Measurements from ENCODE around the gene KDM4F. TPM values are rescaled to one million over a fixed set of nuclear protein-coding genes. Genes with fewer than 3 reads are reported as not detected.

KDM4F gene
- total RNA-seq, 1 donor from 2014 or later = not detected

DNA sequence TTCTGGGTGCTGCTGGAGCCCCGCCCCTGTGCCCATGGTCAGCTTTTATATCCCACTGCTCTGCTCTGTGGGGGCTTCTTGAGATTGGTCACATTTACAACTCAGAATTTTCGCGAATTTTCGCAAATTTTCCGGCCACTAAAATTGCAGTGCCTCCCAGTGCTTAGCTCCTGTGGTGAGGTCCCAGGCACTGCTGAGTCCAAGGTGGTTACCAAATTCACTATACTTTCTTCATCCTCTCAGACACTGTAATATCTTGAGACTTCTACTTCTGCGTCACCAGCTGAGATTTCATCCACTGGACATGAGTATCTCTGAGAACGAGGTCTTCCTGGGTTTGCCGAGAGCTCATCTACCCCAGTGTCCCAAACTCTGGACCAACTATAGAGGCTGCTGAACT is 8.7 kb downstream of the KDM4F start:
- Histone ChIP-seq H3K9me3 (ENCODE audit: control insufficient read depth in 3 of 3, low read length in 3 of 3) (no peaks in the 10 kb centered on the region), H3K4me1 (ENCODE audit: control insufficient read depth in 3 of 3, insufficient read depth in 3 of 3, low read length in 3 of 3) (no peaks in the 10 kb centered on the region), H3K36me3 (ENCODE audit: control insufficient read depth in 3 of 3, insufficient read depth in 3 of 3, low read length in 3 of 3) (no peaks in the 10 kb centered on the region), H3K9ac (ENCODE audit: low read depth in 1 of 3, low read length in 3 of 3) (no peak overlapping the region), H3K27ac (ENCODE audit: low read depth, low read length) (no peak overlapping the region), H3K4me3 (ENCODE audit: low read length in 3 of 3) (no peak overlapping the region), H3K27me3 (ENCODE audit: control insufficient read depth in 3 of 3, insufficient read depth in 3 of 3, low read length in 3 of 3) (peaks cover 2 to 14% (median 6%) of the 10 kb centered on the region in 3 donors)

DNA sequence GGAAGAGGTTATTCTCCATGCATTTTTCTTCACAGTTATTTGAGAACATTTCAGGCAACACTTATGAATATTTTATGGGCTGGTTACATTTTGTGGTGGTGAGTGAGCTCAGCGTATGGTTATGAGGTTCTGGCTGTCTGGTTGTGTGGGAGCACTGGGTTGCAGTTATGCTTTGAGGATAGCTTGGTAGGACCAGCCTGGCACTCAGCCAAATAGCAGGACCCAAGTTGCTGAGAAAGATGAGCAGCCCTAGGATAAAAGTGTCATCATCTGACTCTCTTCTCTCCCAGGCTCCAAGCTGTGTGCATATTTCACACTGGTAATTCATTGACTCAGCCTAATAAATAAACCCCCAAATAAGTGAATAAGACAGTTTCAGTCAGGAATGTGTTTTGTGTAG is 9.4 kb downstream of the KDM4F start:
- H3K27me3 ChIP-seq (ENCODE audit: control insufficient read depth in 3 of 3, insufficient read depth in 3 of 3, low read length in 3 of 3) = peaks cover 2 to 11% (median 3%) of the 10 kb centered on the region in 3 donors
- H3K9ac ChIP-seq (ENCODE audit: low read depth in 1 of 3, low read length in 3 of 3) = no peak overlapping the region
- H3K27ac ChIP-seq (ENCODE audit: low read depth, low read length) = no peak overlapping the region
- no peaks in the 10 kb centered on the region for H3K9me3 ChIP-seq (ENCODE audit: control insufficient read depth in 3 of 3, low read length in 3 of 3)
- no peak overlapping the region for H3K4me3 ChIP-seq (ENCODE audit: low read length in 3 of 3)
- no peaks in the 10 kb centered on the region for H3K36me3 ChIP-seq (ENCODE audit: control insufficient read depth in 3 of 3, insufficient read depth in 3 of 3, low read length in 3 of 3)
- no peaks in the 10 kb centered on the region for H3K4me1 ChIP-seq (ENCODE audit: control insufficient read depth in 3 of 3, insufficient read depth in 3 of 3, low read length in 3 of 3)

DNA sequence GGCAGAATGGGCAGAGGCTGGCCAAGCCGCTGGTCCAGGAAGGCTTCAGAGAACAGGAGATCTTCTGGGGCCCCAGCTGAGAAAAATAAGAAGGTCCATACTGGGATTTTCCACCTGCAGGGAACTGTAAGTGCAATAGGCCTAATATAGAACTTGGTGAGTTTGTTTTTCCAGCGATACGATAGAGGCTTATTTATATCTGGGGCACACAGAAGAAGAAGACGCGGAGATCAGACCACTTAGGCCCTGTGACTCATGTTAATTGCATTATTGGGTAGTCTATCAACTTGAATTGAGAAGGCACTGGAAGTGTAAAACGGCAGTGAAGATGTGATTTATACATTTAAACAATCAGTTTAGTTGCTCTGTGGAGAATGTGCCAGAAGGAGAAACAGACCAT is 9.8 kb downstream of the KDM4F start:
- Histone ChIP-seq H3K9ac (ENCODE audit: low read depth in 1 of 3, low read length in 3 of 3) (no peak overlapping the region), H3K27ac (ENCODE audit: low read depth, low read length) (no peak overlapping the region), H3K9me3 (ENCODE audit: control insufficient read depth in 3 of 3, low read length in 3 of 3) (no peaks in the 10 kb centered on the region)

DNA sequence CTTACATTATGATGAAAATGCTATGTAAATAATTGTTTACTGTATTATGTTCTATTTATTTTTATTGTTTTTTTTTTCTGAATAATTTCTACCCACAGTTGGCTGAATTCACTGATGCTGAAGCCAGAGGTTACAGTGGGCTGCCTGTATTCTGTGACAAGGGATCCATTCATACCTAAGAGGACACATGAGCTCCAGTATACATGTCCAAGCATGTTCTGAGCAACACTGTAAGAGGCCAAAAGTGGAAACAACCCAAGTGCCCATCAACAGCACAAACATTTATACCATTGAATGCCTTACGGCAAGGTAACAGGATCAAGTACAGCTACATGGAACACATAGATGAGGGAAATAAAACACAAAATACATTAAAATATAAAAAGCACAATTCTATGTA is 16.1 kb downstream of the KDM4F start:
- Histone ChIP-seq H3K36me3 (ENCODE audit: control insufficient read depth in 3 of 3, insufficient read depth in 3 of 3, low read length in 3 of 3) (no peaks in the 10 kb centered on the region), H3K27ac (ENCODE audit: low read depth, low read length) (no peak overlapping the region), H3K4me3 (ENCODE audit: low read length in 3 of 3) (no peak overlapping the region), H3K9me3 (ENCODE audit: control insufficient read depth in 3 of 3, low read length in 3 of 3) (no peaks in the 10 kb centered on the region), H3K9ac (ENCODE audit: low read depth in 1 of 3, low read length in 3 of 3) (no peak overlapping the region), H3K27me3 (ENCODE audit: control insufficient read depth in 3 of 3, insufficient read depth in 3 of 3, low read length in 3 of 3) (no peaks in the 10 kb centered on the region), H3K4me1 (ENCODE audit: control insufficient read depth in 3 of 3, insufficient read depth in 3 of 3, low read length in 3 of 3) (peaks cover 3 to 6% (median 5%) of the 10 kb centered on the region in 3 donors)

More for the DNA sequence above, 9.8 kb downstream of the KDM4F start:
- Histone ChIP-seq H3K4me1 (ENCODE audit: control insufficient read depth in 3 of 3, insufficient read depth in 3 of 3, low read length in 3 of 3) (no peaks in the 10 kb centered on the region), H3K4me3 (ENCODE audit: low read length in 3 of 3) (no peak overlapping the region), H3K27me3 (ENCODE audit: control insufficient read depth in 3 of 3, insufficient read depth in 3 of 3, low read length in 3 of 3) (peaks cover 1 to 7% (median 2%) of the 10 kb centered on the region in 3 donors), H3K36me3 (ENCODE audit: control insufficient read depth in 3 of 3, insufficient read depth in 3 of 3, low read length in 3 of 3) (no peaks in the 10 kb centered on the region)

DNA sequence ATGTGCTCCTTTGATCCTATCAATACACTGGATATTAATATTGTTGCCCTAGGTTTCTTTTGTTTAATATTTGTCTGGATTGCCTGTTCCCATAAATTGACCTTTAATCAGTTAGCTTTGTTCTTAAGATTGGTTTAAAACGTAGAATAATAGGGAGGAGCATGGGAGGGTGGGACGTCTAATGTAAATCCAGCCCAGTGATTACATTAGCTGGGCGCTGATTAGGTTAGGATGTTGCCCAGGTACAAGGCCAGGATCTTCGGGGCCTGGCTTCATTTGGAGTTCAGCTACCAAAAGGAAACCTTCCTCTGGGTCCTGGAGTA is 17.5 kb downstream of the KDM4F start, which contains the start of gene SRSF8:
SRSF8 (plus strand) TSS at position 204 of the 323 bp plus-strand sequence. CDS start 308 bp downstream, outside the sequence.
- H3K4me1 ChIP-seq (ENCODE audit: control insufficient read depth in 3 of 3, insufficient read depth in 3 of 3, low read length in 3 of 3) = peaks cover 3 to 11% (median 8%) of the 10 kb centered on the region in 3 donors

DNA sequence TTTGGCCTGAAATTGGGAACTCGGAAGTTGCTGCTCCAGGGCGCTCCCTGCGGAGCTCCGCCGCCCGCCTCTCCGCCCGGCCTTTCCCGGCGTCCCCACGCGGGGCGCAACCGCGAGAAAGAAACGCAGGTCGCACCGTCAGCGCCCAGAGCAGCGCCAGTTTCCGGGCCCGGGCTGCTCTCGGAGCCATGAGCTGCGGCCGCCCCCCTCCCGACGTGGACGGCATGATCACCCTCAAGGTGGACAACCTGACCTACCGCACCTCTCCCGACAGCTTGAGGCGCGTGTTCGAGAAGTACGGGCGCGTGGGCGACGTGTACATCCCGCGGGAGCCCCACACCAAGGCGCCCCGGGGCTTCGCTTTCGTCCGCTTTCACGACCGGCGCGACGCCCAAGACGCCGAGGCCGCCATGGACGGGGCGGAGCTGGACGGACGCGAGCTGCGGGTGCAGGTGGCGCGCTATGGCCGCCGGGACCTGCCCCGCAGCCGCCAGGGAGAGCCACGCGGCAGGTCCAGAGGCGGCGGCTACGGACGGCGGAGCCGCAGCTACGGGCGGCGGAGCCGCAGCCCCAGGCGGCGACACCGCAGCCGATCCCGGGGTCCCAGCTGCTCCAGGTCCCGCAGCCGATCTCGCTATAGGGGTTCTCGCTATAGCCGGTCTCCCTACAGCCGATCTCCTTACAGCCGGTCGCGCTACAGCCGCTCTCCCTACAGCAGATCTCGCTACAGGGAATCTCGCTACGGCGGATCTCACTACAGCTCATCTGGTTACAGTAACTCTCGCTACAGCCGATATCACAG is 18.0 kb downstream of the KDM4F start:
- Histone ChIP-seq H3K27ac (ENCODE audit: low read depth, low read length) (peak overlapping the region; percentile 90), H3K9ac (ENCODE audit: low read depth in 1 of 3, low read length in 3 of 3) (peak overlapping the region; percentile 88 to 97 (median 95)), H3K4me1 (ENCODE audit: control insufficient read depth in 3 of 3, insufficient read depth in 3 of 3, low read length in 3 of 3) (peaks cover 3 to 11% (median 8%) of the 10 kb centered on the region in 3 donors), H3K36me3 (ENCODE audit: control insufficient read depth in 3 of 3, insufficient read depth in 3 of 3, low read length in 3 of 3) (no peaks in the 10 kb centered on the region), H3K4me3 (ENCODE audit: low read length in 3 of 3) (peak overlapping the region; percentile 90 to 99 (median 97)), H3K27me3 (ENCODE audit: control insufficient read depth in 3 of 3, insufficient read depth in 3 of 3, low read length in 3 of 3) (no peaks in the 10 kb centered on the region), H3K9me3 (ENCODE audit: control insufficient read depth in 3 of 3, low read length in 3 of 3) (no peaks in the 10 kb centered on the region)

More for the DNA sequence above, 17.5 kb downstream of the KDM4F start, which contains the start of gene SRSF8:
- H3K27me3 ChIP-seq (ENCODE audit: control insufficient read depth in 3 of 3, insufficient read depth in 3 of 3, low read length in 3 of 3) = no peaks in the 10 kb centered on the region
- peak within 1 kb of the TSS; percentile 90 for H3K27ac ChIP-seq (ENCODE audit: low read depth, low read length)
- peak within 1 kb of the TSS; percentile 88 to 97 (median 95) for H3K9ac ChIP-seq (ENCODE audit: low read depth in 1 of 3, low read length in 3 of 3)
- H3K9me3 ChIP-seq (ENCODE audit: control insufficient read depth in 3 of 3, low read length in 3 of 3) = no peaks in the 10 kb centered on the region
- H3K36me3 ChIP-seq (ENCODE audit: control insufficient read depth in 3 of 3, insufficient read depth in 3 of 3, low read length in 3 of 3) = no peaks in the 10 kb centered on the region
- peak within 1 kb of the TSS; percentile 90 to 99 (median 97) for H3K4me3 ChIP-seq (ENCODE audit: low read length in 3 of 3)

DNA sequence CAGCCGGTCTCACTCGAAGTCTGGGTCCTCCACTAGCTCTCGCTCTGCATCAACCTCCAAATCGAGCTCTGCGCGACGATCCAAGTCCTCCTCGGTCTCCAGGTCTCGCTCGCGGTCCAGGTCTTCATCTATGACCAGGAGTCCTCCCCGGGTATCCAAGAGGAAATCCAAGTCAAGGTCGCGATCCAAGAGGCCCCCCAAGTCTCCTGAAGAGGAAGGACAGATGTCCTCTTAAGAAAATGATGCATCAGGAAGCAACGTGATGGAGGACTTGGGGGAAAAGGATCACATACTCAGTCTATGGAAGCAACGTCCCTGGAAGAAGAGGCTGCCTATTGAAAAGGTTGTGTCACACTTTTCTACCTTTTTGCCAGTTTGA is 18.6 kb downstream of the KDM4F start:
- Histone ChIP-seq H3K27me3 (ENCODE audit: control insufficient read depth in 3 of 3, insufficient read depth in 3 of 3, low read length in 3 of 3) (no peaks in the 10 kb centered on the region), H3K9ac (ENCODE audit: low read depth in 1 of 3, low read length in 3 of 3) (peak overlapping the region; percentile 88 to 97 (median 95)), H3K9me3 (ENCODE audit: control insufficient read depth in 3 of 3, low read length in 3 of 3) (no peaks in the 10 kb centered on the region), H3K27ac (ENCODE audit: low read depth, low read length) (peak overlapping the region; percentile 90), H3K4me3 (ENCODE audit: low read length in 3 of 3) (peak overlapping the region; percentile 90 to 99 (median 97)), H3K4me1 (ENCODE audit: control insufficient read depth in 3 of 3, insufficient read depth in 3 of 3, low read length in 3 of 3) (peaks cover 3 to 11% (median 8%) of the 10 kb centered on the region in 3 donors), H3K36me3 (ENCODE audit: control insufficient read depth in 3 of 3, insufficient read depth in 3 of 3, low read length in 3 of 3) (no peaks in the 10 kb centered on the region)

DNA sequence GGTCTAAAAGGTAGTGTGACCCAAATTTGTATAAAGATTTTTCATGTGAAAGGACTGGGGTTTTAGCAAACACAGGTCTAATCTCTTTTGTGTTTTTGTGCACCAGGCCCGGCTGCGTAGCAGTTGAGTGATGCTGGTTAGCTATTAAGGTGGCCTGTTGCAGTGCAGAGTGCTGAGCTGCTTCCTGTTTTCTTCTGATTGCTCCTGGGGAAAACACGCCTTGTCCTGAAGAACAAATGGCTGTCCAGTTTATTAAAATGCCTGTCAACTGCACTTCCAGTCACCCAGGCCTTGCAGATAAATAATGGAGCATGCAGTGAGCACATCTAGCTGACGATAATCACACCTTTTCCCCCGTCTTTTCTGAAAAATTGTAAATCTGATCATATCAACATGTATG is 19.3 kb downstream of the KDM4F start:
- Histone ChIP-seq H3K9me3 (ENCODE audit: control insufficient read depth in 3 of 3, low read length in 3 of 3) (no peaks in the 10 kb centered on the region), H3K27ac (ENCODE audit: low read depth, low read length) (peak overlapping the region; percentile 90), H3K4me1 (ENCODE audit: control insufficient read depth in 3 of 3, insufficient read depth in 3 of 3, low read length in 3 of 3) (peaks cover 3 to 11% (median 8%) of the 10 kb centered on the region in 3 donors), H3K4me3 (ENCODE audit: low read length in 3 of 3) (peak overlapping the region; percentile 90 to 99 (median 97)), H3K27me3 (ENCODE audit: control insufficient read depth in 3 of 3, insufficient read depth in 3 of 3, low read length in 3 of 3) (no peaks in the 10 kb centered on the region), H3K9ac (ENCODE audit: low read depth in 1 of 3, low read length in 3 of 3) (peak overlapping the region; percentile 88 to 97 (median 95)), H3K36me3 (ENCODE audit: control insufficient read depth in 3 of 3, insufficient read depth in 3 of 3, low read length in 3 of 3) (no peaks in the 10 kb centered on the region)

DNA sequence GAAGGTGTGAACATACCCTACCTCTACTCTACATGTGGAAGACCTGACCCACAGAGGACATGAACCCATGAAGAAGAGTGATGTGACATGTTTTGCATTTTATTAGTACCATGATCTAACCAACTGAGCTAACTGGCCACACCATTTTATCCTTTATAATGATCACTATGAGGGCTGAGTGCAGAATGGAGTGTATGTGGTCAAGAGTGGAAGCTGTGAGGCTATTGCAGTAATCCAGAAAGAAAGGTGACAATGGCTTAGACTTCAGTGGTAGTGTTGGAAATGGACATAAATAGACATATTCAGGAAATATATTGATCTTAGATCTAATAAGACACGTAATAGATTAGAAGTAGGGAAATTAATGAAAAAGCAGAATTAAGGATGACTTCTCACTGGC is 21.2 kb downstream of the KDM4F start:
- Histone ChIP-seq H3K36me3 (ENCODE audit: control insufficient read depth in 3 of 3, insufficient read depth in 3 of 3, low read length in 3 of 3) (no peaks in the 10 kb centered on the region), H3K27me3 (ENCODE audit: control insufficient read depth in 3 of 3, insufficient read depth in 3 of 3, low read length in 3 of 3) (no peaks in the 10 kb centered on the region), H3K9ac (ENCODE audit: low read depth in 1 of 3, low read length in 3 of 3) (no peak overlapping the region), H3K4me1 (ENCODE audit: control insufficient read depth in 3 of 3, insufficient read depth in 3 of 3, low read length in 3 of 3) (peaks cover 15 to 30% (median 20%) of the 10 kb centered on the region in 3 donors), H3K4me3 (ENCODE audit: low read length in 3 of 3) (no peak overlapping the region), H3K9me3 (ENCODE audit: control insufficient read depth in 3 of 3, low read length in 3 of 3) (no peaks in the 10 kb centered on the region), H3K27ac (ENCODE audit: low read depth, low read length) (no peak overlapping the region)

DNA sequence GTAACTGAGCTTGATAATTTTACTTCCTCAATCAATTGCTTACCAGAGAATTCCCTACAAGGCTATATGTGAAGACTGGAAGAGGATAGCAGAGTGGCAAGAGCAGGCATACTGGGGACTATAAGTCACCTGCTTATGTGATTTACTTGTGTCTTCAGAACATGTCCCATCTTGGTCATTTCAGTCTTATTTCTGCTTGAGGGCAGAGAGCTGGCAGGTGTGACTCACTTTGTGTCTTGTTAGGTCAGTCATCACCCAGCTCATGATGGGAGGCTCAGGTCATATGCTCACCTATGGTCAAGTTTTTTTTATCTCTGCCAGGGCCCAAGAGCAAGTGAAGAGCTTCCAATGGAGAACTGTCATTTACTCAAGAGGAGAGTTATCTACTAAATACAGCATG is 23.7 kb downstream of the KDM4F start:
- Histone ChIP-seq H3K4me1 (ENCODE audit: control insufficient read depth in 3 of 3, insufficient read depth in 3 of 3, low read length in 3 of 3) (peaks cover 15 to 31% (median 20%) of the 10 kb centered on the region in 3 donors), H3K9me3 (ENCODE audit: control insufficient read depth in 3 of 3, low read length in 3 of 3) (no peaks in the 10 kb centered on the region), H3K36me3 (ENCODE audit: control insufficient read depth in 3 of 3, insufficient read depth in 3 of 3, low read length in 3 of 3) (no peaks in the 10 kb centered on the region), H3K27ac (ENCODE audit: low read depth, low read length) (no peak overlapping the region), H3K9ac (ENCODE audit: low read depth in 1 of 3, low read length in 3 of 3) (no peak overlapping the region), H3K27me3 (ENCODE audit: control insufficient read depth in 3 of 3, insufficient read depth in 3 of 3, low read length in 3 of 3) (no peaks in the 10 kb centered on the region), H3K4me3 (ENCODE audit: low read length in 3 of 3) (no peak overlapping the region)
